GM19468 (cell line): ENCODE data around the gene RTP1.
"Not testable (repeated sequence)": the region's sequence is repeated elsewhere in the genome, so short reads cannot be mapped to it uniquely, and the experiment has no call there.

ENCODE experiments used
- ATAC-seq: cut with Tn5 transposase; IDR thresholded peaks from one replicate; pipeline ENCODE4 v1.9.1; 2021; ENCODE audit warnings: mild to moderate bottlenecking, moderate library complexity, moderate number of reproducible peaks; ENCODE audit not compliant: unreplicated experiment; ENCODE audit errors: extremely low read depth

RTP1 gene

GRCh38 chr3:187196573-187197334 lies 532 bp upstream of the RTP1 start:
- no peak for ATAC-seq

- no peak for ATAC-seq
Observed at GRCh38 chr3:187198490-187198889, 1.2 kb downstream of the RTP1 start.

- not testable (repeated sequence) for ATAC-seq
Observed at GRCh38 chr3:187199463-187200050, 2.3 kb downstream of the RTP1 start.

- ATAC-seq: no peak
Observed at GRCh38 chr3:187205683-187206082, 8.4 kb downstream of the RTP1 start.

- no peak for ATAC-seq
Observed at GRCh38 chr3:187207062-187207461, 9.8 kb downstream of the RTP1 start.

GRCh38 chr3:187207624-187208023 lies 10.3 kb downstream of the RTP1 start:
- no peak for ATAC-seq

GRCh38 chr3:187208159-187208558 lies 10.9 kb downstream of the RTP1 start:
- ATAC-seq: no peak

GRCh38 chr3:187209491-187209890 lies 12.2 kb downstream of the RTP1 start:
- no peak for ATAC-seq

GRCh38 chr3:187210091-187210490 lies 12.8 kb downstream of the RTP1 start:
- ATAC-seq: no peak

GRCh38 chr3:187210545-187211327 lies 13.4 kb downstream of the RTP1 start:
- peak; percentile 97 for ATAC-seq

GRCh38 chr3:187211532-187212195 lies 14.4 kb downstream of the RTP1 start:
- no peak for ATAC-seq

- no peak for ATAC-seq
Observed at GRCh38 chr3:187212196-187212545, 14.9 kb downstream of the RTP1 start.

- ATAC-seq: no peak
Observed at GRCh38 chr3:187212705-187213104, 15.4 kb downstream of the RTP1 start.

GRCh38 chr3:187213616-187214015 lies 16.3 kb downstream of the RTP1 start:
- ATAC-seq: no peak

GRCh38 chr3:187215460-187215859 lies 18.2 kb downstream of the RTP1 start:
- no peak for ATAC-seq

- ATAC-seq: no peak
Observed at GRCh38 chr3:187222801-187223200, 25.5 kb downstream of the RTP1 start.

- ATAC-seq: no peak
Observed at GRCh38 chr3:187223799-187224198, 26.5 kb downstream of the RTP1 start.

GRCh38 chr3:187227658-187228258 lies 30.5 kb downstream of the RTP1 start:
- ATAC-seq: no peak

- no peak for ATAC-seq
Observed at GRCh38 chr3:187228740-187229139, 31.5 kb downstream of the RTP1 start.

- ATAC-seq: no peak
Observed at GRCh38 chr3:187230011-187230410, 32.7 kb downstream of the RTP1 start.
